ENCODE data around the gene MPL.

Gene MPL

GRCh38 chr1:43337588-43337987 is at the start of gene MPL:
Gene MPL (plus strand): TSS chr1:43337818. CDS start chr1:43337849, 31 bp downstream.
- DNase-seq (ENCODE audit: low read depth): no peak

- no peak for DNase-seq (ENCODE audit: low read depth)
Observed at GRCh38 chr1:43288058-43288784, 49.4 kb upstream of the MPL start.

- no peak for DNase-seq (ENCODE audit: low read depth)
Observed at GRCh38 chr1:43288785-43289706, 48.6 kb upstream of the MPL start.

DNA sequence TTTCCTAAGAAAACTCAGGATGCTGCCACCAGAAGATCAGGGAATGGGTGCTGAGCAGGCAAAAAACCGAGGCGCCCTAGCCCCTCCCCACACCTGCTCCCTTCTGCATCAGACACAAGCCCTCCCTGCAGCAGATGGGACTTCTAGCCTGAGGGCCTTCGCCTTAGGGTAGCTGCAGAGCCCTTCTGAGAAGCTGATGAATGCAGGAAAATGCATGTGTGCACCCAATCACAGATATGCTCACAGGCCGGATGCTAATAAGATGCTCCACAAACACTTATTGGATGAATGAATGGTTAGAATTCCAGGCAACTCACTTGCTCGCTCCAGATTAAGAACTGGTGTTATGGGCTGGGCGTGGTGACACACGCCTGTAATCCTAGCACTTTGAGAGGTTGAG is 45.4 kb upstream of the MPL start:
- no peak for DNase-seq (ENCODE audit: low read depth)

GRCh38 chr1:43292679-43293078 is 44.9 kb upstream of the MPL start:
- DNase-seq (ENCODE audit: low read depth): no peak

DNA sequence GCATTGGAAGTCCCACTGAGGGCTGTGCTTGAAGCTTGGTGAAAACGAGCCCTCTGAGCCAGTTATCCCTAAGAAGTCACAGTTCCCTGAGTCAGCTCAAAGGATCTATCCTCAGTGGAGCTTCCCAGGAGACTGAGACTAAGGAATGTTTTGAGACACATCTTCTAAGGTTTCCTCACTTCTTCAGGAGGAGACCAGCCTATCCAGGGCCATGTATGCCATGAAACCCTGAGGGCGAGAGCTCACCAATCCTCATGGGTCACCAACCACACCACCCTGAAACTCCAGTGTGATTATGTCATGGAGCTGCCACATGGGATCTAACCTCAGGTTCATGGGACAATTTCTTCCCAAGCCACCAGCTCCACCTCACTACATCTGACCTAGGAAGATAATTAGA is 44.4 kb upstream of the MPL start:
- no peak for DNase-seq (ENCODE audit: low read depth)

- DNase-seq (ENCODE audit: low read depth): no peak
Observed at GRCh38 chr1:43293896-43294760, 43.5 kb upstream of the MPL start.

DNA sequence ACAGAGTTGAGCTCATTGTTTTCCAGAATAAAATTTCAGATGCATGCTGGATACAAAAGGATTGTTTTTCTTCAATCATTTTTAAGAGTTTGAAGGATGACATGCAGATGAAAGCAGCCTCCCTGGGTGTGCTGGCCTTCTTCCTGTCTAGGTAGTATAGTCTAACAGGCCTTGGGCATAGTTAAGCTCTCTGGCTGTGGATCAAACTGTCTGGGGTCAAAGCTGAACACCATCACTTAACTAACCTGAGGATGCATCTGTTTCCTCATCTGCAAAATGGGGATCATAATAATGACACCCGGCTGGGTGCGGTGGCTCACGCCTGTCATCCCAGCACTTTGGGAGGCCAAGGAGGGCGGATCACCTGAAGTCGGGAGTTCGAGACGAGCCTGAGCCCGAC is 42.9 kb upstream of the MPL start:
- no peak for DNase-seq (ENCODE audit: low read depth)

DNA sequence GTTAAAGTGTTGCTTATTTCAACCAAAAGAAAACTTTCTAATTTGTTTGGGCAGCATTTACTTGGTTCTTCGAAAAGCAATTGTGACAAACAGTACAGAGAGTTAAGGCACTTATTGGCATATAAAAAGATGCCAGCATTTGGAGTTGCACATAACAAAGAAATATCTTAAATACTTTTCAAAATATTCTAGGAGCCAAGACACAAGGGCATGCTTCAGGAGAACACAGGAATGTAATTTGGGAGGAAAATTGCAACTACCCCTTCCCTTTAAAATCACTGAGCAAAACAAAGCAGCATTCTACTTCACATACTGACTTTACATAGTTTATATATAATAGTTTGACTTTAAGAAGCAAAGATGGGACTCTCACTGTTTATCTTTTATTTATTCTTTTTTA is 41.4 kb upstream of the MPL start:
- DNase-seq (ENCODE audit: low read depth): no peak

DNA sequence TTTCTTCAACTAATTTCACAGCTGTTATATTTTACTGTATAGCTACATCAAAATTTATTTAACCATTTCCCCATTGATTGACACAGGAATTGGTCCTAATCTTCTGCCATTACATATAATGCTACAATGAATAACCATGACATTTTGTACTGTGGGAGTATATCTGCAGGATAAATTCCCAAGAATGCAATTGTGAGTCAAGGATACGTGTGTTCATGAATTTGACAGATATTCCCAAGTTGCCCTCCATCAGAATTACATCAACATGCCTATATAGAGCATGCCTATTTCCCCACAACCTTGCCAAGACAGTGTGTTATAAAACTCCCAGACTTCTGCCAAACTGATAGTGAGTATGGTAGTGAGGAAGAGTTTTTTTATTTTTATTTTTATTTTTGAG is 39.6 kb upstream of the MPL start:
- DNase-seq (ENCODE audit: low read depth): no peak

- DNase-seq (ENCODE audit: low read depth): no peak
Observed at GRCh38 chr1:43299101-43299500, 38.5 kb upstream of the MPL start.

DNA sequence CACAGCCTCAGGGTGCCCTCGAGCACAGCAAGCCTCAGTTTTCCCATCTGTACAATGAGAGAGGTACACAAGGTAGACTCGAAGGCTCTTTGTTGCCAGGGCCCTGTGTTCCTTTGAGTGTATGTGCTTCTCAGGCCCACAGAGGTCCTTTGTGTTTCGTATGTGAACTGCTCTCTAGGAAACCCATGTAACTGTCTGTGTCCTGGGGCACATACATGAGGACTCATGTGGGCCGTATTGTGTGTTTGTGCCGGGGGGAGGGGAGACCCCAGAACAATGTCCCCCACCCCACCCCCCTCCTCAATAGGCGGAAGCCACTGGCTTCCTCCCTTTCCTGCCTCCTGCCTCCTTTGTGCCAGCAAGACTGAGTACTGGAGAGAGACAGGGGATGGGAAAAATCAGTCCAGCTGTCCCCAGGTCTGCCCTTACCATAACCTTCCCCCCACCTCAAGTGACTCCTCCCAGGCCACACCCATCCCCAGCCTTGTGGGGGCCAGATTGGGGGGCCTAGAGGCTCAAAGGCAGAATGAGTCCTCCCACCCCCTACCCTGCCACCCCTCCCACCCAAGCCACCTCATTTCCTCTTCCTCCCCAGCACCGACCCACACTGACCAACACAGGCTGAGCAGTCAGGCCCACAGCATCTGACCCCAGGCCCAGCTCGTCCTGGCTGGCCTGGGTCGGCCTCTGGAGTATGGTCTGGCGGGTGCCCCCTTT is 37.1 kb upstream of the MPL start, which contains the start of gene TIE1:
Gene TIE1 (plus strand): TSS at position 605 of the 717 bp plus-strand sequence. CDS start 90 bp downstream, at position 695.
- DNase-seq (ENCODE audit: low read depth): no peak

GRCh38 chr1:43302201-43302600 is 35.4 kb upstream of the MPL start:
- no peak for DNase-seq (ENCODE audit: low read depth)

GRCh38 chr1:43302721-43303470 is 34.7 kb upstream of the MPL start:
- DNase-seq (ENCODE audit: low read depth): no peak

- no peak for DNase-seq (ENCODE audit: low read depth)
Observed at GRCh38 chr1:43303471-43304313, 33.9 kb upstream of the MPL start.

DNA sequence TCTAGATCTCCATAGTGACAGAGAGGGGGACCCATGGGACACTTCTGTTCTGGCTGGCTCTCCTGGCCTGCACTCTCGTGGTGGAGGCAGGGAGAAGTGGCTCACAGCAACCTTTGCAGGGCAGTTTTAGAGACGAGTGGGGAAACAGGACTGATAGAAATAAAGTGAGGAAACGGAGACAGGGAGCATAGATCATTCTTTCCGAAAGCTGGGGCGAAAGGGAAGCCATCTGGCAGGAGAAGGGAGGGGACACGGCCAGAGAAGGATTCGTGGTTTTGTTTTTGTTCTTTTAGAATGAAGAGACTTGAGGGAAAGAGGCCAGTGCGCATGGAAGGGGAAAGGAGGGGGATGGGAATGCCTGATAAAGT is 33.3 kb upstream of the MPL start:
- no peak for DNase-seq (ENCODE audit: low read depth)

DNA sequence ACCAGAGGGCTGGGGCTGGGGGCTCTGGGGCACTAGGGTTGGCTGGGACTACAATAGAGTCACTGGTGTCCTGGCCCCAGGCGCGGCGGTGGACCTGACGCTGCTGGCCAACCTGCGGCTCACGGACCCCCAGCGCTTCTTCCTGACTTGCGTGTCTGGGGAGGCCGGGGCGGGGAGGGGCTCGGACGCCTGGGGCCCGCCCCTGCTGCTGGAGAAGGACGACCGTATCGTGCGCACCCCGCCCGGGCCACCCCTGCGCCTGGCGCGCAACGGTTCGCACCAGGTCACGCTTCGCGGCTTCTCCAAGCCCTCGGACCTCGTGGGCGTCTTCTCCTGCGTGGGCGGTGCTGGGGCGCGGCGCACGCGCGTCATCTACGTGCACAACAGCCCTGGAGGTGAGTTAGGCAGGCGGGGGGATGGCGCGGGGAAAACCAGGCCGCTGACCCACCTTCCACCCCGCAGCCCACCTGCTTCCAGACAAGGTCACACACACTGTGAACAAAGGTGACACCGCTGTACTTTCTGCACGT is 32.8 kb upstream of the MPL start:
- no peak for DNase-seq (ENCODE audit: low read depth)

DNA sequence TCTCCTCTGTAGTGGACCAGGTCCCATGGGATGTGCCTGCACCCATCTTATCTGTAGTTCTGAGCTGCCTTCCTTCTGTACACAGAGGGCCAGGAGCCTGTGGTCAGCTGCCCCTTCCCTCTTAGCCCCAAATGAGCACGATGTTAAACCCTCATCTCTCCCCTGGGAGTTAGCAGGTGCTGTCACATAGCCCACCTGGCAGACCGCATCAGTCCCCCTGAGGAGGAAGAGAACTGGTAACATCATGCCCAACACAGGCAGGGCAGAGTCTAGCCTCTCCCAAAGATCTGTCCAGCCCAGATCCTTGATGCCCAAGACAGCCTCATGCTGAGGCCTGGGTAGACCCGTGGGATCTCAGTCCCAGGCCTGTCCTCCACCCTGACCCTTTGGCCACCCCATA is 32.2 kb upstream of the MPL start:
- no peak for DNase-seq (ENCODE audit: low read depth)

GRCh38 chr1:43305926-43306687 is 31.5 kb upstream of the MPL start:
- DNase-seq (ENCODE audit: low read depth): no peak

Data from activated gamma-delta T cell treated with anti-CD3 and anti-CD28 coated beads, Interleukin-2, amount 50 U/mL, for 16 hours (primary cell).